Activated CD8-positive, alpha-beta T cell treated with anti-CD3 and anti-CD28 coated beads for 36 hours (primary cell): Measurements from ENCODE around the gene LELP1. TPM values are rescaled to one million over a fixed set of nuclear protein-coding genes. Genes with fewer than 3 reads are reported as not detected.

Experiments
- ATAC-seq: fragments of 200-7000 bp; cut with Tn5 transposase; one replicate; pipeline ENCODE4 v1.10.0; 2021; ENCODE audit warnings: mild to moderate bottlenecking, moderate library complexity
- CTCF ChIA-PET: fragments of 350-600 bp; sonication (Branson Sonifier 250); formaldehyde crosslinking; loops from one replicate; lab custom pipeline; 2021; ENCODE audit warnings: antibody characterized with exemption; lab: Charles Lee
- POLR2A ChIA-PET: fragments of 350-600 bp; sonication (Branson Sonifier 250); formaldehyde crosslinking; loops from one replicate; lab custom pipeline; 2021; ENCODE audit warnings: antibody characterized with exemption; lab: Charles Lee
- DNase-seq: peaks from one replicate; pipeline ENCODE4 v3.0.0-alpha.2; 2020
- H3K27ac Mint-ChIP-seq: one replicate; pipeline ENCODE4 v1.8.0; 2021; ENCODE audit warnings: mild to moderate bottlenecking, mixed read lengths
- H3K27me3 Mint-ChIP-seq: one replicate; pipeline ENCODE4 v1.8.0; 2021; ENCODE audit warnings: mixed read lengths
- H3K36me3 Mint-ChIP-seq: one replicate; pipeline ENCODE4 v1.8.0; 2021; ENCODE audit warnings: low read depth, mixed read lengths
- H3K4me1 Mint-ChIP-seq: one replicate; pipeline ENCODE4 v1.8.0; 2021; ENCODE audit warnings: low read depth, mixed read lengths
- H3K4me3 Mint-ChIP-seq: one replicate; pipeline ENCODE4 v1.8.0; 2021; ENCODE audit warnings: mild to moderate bottlenecking, moderate library complexity, mixed read lengths
- H3K9me3 Mint-ChIP-seq: one replicate; pipeline ENCODE4 v1.8.0; 2021; ENCODE audit warnings: mixed read lengths
- CTCF ChIP-seq: fragments of 200-600 bp; IDR thresholded peaks from one replicate; pipeline ENCODE4 v1.8.0; 2022; ENCODE audit warnings: antibody characterized with exemption, mild to moderate bottlenecking
- intact Hi-C: fragments of 100-400 bp; cut with micrococcal nuclease; formaldehyde crosslinking; loops from one replicate; pipeline ENCODE4 v1.10.0; 2022
- total RNA-seq, 2 experiments: library from RNA; stranded (reverse); gene quantifications; one replicate each; pipeline ENCODE4 v1.2.3, GENCODE V29; 2021

The LELP1 gene
- total RNA-seq, 2 experiments from 2014 or later: not detected

- TF ChIP-seq CTCF: no peak
- intact Hi-C loops: no loop called here
- Mint-ChIP-seq H3K27ac (no peak overlapping the region), H3K4me3 (no peak overlapping the region), H3K4me1 (no peaks in the 10 kb centered on the region), H3K36me3 (no peaks in the 10 kb centered on the region), H3K9me3 (peaks cover 1% of the 10 kb centered on the region), H3K27me3 (peaks cover 13% of the 10 kb centered on the region)
- ChIA-PET POLR2A (no interaction called here), CTCF (interaction anchor here (1.2 to 1.5 kb wide), 2 partner anchors 17 to 21 kb away, joined by 3 read pairs; no protein-coding TSS in a partner anchor)
- DNase-seq: no peak
- no peak for ATAC-seq
These were observed 38.9 kb downstream of the LELP1 start for GRCh38 chr1:153242160-153242559.

- H3K4me3 Mint-ChIP-seq: no peak overlapping the region
- no peak overlapping the region for H3K27ac Mint-ChIP-seq
- intact Hi-C loops: no loop called here
- TF ChIP-seq CTCF: no peak
- peaks cover 24% of the 10 kb centered on the region for H3K27me3 Mint-ChIP-seq
- H3K4me1 Mint-ChIP-seq: no peaks in the 10 kb centered on the region
- no peaks in the 10 kb centered on the region for H3K36me3 Mint-ChIP-seq
- ATAC-seq (no peak), DNase-seq (no peak)
- H3K9me3 Mint-ChIP-seq: peaks cover 1% of the 10 kb centered on the region
- ChIA-PET CTCF (interaction anchor here (0.7 to 0.9 kb wide), 2 partner anchors 17 to 67 kb away, joined by 3 to 4 read pairs; no protein-coding TSS in a partner anchor), POLR2A (no interaction called here)
These were observed 42.2 kb downstream of the LELP1 start for GRCh38 chr1:153245466-153245865.

- H3K36me3 Mint-ChIP-seq: no peaks in the 10 kb centered on the region
- no peaks in the 10 kb centered on the region for H3K4me1 Mint-ChIP-seq
- no peak overlapping the region for H3K4me3 Mint-ChIP-seq
- no peak for DNase-seq
- CTCF ChIA-PET: no interaction called here
- ATAC-seq: no peak
- POLR2A ChIA-PET: interaction anchor here (0.6 to 1.1 kb wide), 2 partner anchors 14 to 365 kb away, joined by 3 read pairs; no protein-coding TSS in a partner anchor
- peaks cover 30% of the 10 kb centered on the region for H3K27me3 Mint-ChIP-seq
- intact Hi-C loops: no loop called here
- H3K27ac Mint-ChIP-seq: no peak overlapping the region
- peaks cover 1% of the 10 kb centered on the region for H3K9me3 Mint-ChIP-seq
- no peak for TF ChIP-seq CTCF
These were observed 42.8 kb downstream of the LELP1 start for GRCh38 chr1:153246018-153246417.

GRCh38 chr1:153246825-153247224 lies 43.6 kb downstream of the LELP1 start:
- Mint-ChIP-seq H3K9me3 (peaks cover 1% of the 10 kb centered on the region), H3K36me3 (no peaks in the 10 kb centered on the region), H3K27ac (no peak overlapping the region), H3K27me3 (peaks cover 35% of the 10 kb centered on the region), H3K4me3 (no peak overlapping the region), H3K4me1 (no peaks in the 10 kb centered on the region)
- CTCF ChIA-PET: no interaction called here
- DNase-seq (no peak), ATAC-seq (no peak)
- intact Hi-C loops: no loop called here
- TF ChIP-seq CTCF: no peak
- POLR2A ChIA-PET: interaction anchor here (0.6 to 1.1 kb wide), 2 partner anchors 13 to 366 kb away, joined by 3 read pairs; no protein-coding TSS in a partner anchor

- CTCF ChIA-PET: interaction anchor here (1.0 kb wide), 1 partner anchor 30 kb away, joined by 3 read pairs; no protein-coding TSS in a partner anchor
- Mint-ChIP-seq H3K36me3 (no peaks in the 10 kb centered on the region), H3K9me3 (peaks cover 1% of the 10 kb centered on the region), H3K27ac (no peak overlapping the region), H3K4me1 (no peaks in the 10 kb centered on the region), H3K27me3 (peaks cover 33% of the 10 kb centered on the region), H3K4me3 (no peak overlapping the region)
- no peak for ATAC-seq
- intact Hi-C loops: no loop called here
- POLR2A ChIA-PET: no interaction called here
- no peak for DNase-seq
- no peak for TF ChIP-seq CTCF
These were observed 45.1 kb downstream of the LELP1 start for GRCh38 chr1:153248176-153248879.
